Sigmoid colon (tissue), 7 donors: ENCODE data around the gene STPG1. TPM values are rescaled to one million over a fixed set of nuclear protein-coding genes. Genes with fewer than 3 reads are reported as not detected.

Source experiments
- DNase-seq: peaks from one replicate; pipeline ENCODE4 v3.0.0-alpha.2; 2019
- H3K27ac ChIP-seq, 4 donors: fragments of 200-600 bp; sonication (generic); one replicate each; pipeline ENCODE4 v1.5.1; 2016 to 2019; ENCODE audit warnings: mild to moderate bottlenecking in 1 of 4
- H3K27me3 ChIP-seq, 3 donors: fragments of 200-600 bp; sonication (generic); one replicate each; pipeline ENCODE4 v1.5.1; 2019; ENCODE audit warnings: mild to moderate bottlenecking in 1 of 3
- H3K36me3 ChIP-seq, 4 donors: fragments of 200-600 bp; sonication (generic); one replicate each; pipeline ENCODE4 v1.5.1; 2016 to 2019
- H3K4me1 ChIP-seq, 4 donors: fragments of 200-600 bp; sonication (generic); one replicate each; pipeline ENCODE4 v1.5.1; 2017 to 2019
- H3K4me3 ChIP-seq, 4 donors: fragments of 200-600 bp; sonication (generic); one replicate each; pipeline ENCODE4 v1.5.1; 2017 to 2019; ENCODE audit warnings: mild to moderate bottlenecking in 2 of 4, moderate library complexity in 1 of 4
- H3K9me3 ChIP-seq, 4 donors: fragments of 200-600 bp in 3 of 4; sonication (generic) in 3 of 4; one replicate each; pipeline versions ENCODE4 v1.5.1 to v1.6.1; 2013 to 2019
- EP300 ChIP-seq, 4 donors: sonication (generic); formaldehyde crosslinking; IDR thresholded peaks; one replicate each; pipeline ENCODE4 v1.6.1; 2017; ENCODE audit warnings: antibody characterized with exemption in 4 of 4
- POLR2A ChIP-seq, 2 donors: fragments of 450-650 bp; IDR thresholded peaks; one replicate each; pipeline ENCODE4 v1.6.1; 2016; ENCODE audit warnings: antibody characterized with exemption in 2 of 2, mild to moderate bottlenecking in 2 of 2, moderate library complexity in 2 of 2
- POLR2AphosphoS5 ChIP-seq, 4 donors: sonication (generic); formaldehyde crosslinking; IDR thresholded peaks; one replicate each; pipeline ENCODE4 v1.6.1; 2017; ENCODE audit warnings: antibody characterized with exemption in 4 of 4
- WGBS, 2 donors: extraction: QIAGEN DNeasy Blood & Tissue Kit; methylation state at CpG; one replicate each; pipeline ENCODE4 v1.1.7; 2013; 5-methylcytosine and 5-hydroxymethylcytosine counted together
- intact Hi-C: fragments of 100-400 bp; cut with DNase I; formaldehyde crosslinking; loops from one replicate; pipeline ENCODE4 v1.15.1; 2023
- polyA plus RNA-seq, 3 donors: library from polyadenylated mRNA; stranded (reverse); fragments of 200-250 nt; gene quantifications; one replicate each; pipeline ENCODE4 v1.2.3, GENCODE V29; 2013
- total RNA-seq, 4 donors: library from RNA; depleted of rRNA; stranded (reverse); fragments of >200 nt; gene quantifications; one replicate each; pipeline ENCODE4 v1.1.0, GENCODE V29; 2016
- TF ChIP-seq, protein P1 (sequence below), 4 experiments: fragments of 450-650 bp in 3 of 4; fragments of 200-600 bp in 1 of 4; IDR thresholded peaks; one replicate each; pipeline ENCODE4 v1.5.1; 2016 to 2019; ENCODE audit warnings: antibody characterized with exemption in 4 of 4, mild to moderate bottlenecking in 3 of 4, moderate library complexity in 2 of 4
- donor health status: healthy with polysubstance abuse.
- donor health status: Bipolar disorder and iron deficiency.
- donor health status: healthy.

Gene STPG1
- total and polyA plus RNA-seq, 7 donors = 2.3 to 12.7 (median 4.6) TPM

DNA sequence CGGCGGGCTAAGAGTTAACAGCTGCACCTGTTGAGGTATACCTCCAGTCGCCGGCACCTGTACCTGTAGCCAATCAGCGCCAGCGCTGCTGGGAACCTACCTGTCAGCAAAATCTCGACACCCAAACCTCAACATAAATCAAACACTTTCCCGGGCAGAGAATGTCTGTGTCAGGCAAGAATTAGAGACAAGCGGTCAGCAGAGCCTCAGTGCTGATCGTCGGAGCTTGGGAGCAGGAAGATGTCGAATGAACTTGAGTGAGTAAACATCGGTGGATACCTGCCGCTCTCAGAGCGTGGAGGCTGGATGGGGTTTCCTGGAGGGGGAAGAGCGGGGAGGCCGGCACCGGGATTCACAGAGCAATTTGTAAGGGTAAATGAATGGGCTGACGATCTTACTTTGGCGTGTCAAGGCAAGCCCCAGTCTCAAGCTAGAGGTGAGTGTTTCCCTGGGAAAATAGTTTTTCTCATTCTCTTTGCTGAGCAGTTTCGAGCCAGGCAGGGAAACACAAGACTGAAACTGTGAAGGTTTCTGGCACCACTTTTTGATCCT is 94.2 kb downstream of the STPG1 start, which contains the start of gene GRHL3:
Gene GRHL3 (plus strand): TSS at position 46 of the 552 bp plus-strand sequence. CDS start 195 bp downstream, at position 241.
- DNase-seq = no peak
- Histone ChIP-seq H3K4me3 (no peak within 1 kb of the TSS), H3K36me3 (no peaks in the 10 kb centered on the region), H3K27ac (no peak within 1 kb of the TSS), H3K9me3 (no peaks in the 10 kb centered on the region), H3K27me3 (peaks cover 3 to 37% (median 12%) of the 10 kb centered on the region in 3 donors), H3K4me1 (peaks cover 0 to 28% (median 15%) of the 10 kb centered on the region in 4 donors)
- intact Hi-C loops = no loop called here
- 1 to 6% methylated on average over 21 of the region's 21 CpGs for WGBS, 2 donors
- TF ChIP-seq EP300 (IDR thresholded peaks at IDR 0.05) (no peak), POLR2A (IDR thresholded peaks at IDR 0.05) (no peak), POLR2AphosphoS5 (IDR thresholded peaks at IDR 0.05) (no peak)
- TF ChIP-seq, protein P1, sequence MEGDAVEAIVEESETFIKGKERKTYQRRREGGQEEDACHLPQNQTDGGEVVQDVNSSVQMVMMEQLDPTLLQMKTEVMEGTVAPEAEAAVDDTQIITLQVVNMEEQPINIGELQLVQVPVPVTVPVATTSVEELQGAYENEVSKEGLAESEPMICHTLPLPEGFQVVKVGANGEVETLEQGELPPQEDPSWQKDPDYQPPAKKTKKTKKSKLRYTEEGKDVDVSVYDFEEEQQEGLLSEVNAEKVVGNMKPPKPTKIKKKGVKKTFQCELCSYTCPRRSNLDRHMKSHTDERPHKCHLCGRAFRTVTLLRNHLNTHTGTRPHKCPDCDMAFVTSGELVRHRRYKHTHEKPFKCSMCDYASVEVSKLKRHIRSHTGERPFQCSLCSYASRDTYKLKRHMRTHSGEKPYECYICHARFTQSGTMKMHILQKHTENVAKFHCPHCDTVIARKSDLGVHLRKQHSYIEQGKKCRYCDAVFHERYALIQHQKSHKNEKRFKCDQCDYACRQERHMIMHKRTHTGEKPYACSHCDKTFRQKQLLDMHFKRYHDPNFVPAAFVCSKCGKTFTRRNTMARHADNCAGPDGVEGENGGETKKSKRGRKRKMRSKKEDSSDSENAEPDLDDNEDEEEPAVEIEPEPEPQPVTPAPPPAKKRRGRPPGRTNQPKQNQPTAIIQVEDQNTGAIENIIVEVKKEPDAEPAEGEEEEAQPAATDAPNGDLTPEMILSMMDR (IDR thresholded peaks at IDR 0.05) = no peak

DNA sequence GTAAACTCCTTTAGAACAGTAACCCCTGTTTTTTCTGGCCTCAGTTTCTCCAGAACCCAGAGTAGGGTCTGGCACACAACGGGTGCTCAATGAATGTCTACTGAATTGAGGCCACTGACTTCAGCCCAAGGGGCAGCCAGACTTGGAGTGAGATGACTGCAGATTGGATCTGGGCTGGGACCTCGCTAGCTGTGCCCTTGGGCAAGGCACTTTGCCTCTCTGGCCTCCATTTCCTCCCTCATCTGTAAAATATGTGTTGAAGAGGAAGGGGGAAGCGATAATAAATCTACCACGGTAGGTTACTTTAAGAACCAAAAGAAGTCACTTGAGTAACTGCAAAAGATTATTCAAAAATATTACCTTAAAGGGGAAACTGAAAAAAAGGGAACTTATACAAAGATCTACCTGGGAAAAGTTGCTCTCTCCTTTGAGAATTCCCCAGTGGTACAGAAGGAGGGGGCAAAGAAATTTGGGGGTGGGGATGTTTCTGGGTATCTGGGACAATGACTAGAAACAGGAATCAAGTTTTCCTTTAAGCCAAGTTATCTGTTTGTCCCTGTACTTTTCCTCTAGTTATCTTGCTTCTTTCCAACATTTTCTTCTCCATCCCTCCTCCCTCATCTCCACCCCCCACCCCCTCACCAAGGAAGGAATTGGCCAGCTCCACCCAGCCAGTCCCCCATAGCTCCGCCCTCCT is 94.8 kb downstream of the STPG1 start:
- TF ChIP-seq POLR2A (IDR thresholded peaks at IDR 0.05) (no peak), POLR2AphosphoS5 (IDR thresholded peaks at IDR 0.05) (no peak), EP300 (IDR thresholded peaks at IDR 0.05) (no peak)
- TF ChIP-seq, protein P1 (IDR thresholded peaks at IDR 0.05) = no peak
- H3K27me3 ChIP-seq = peaks cover 3 to 37% (median 12%) of the 10 kb centered on the region in 3 donors
- no peaks in the 10 kb centered on the region for H3K9me3 ChIP-seq
- intact Hi-C loops = no loop called here
- H3K27ac ChIP-seq = no peak overlapping the region
- DNase-seq = no peak
- no peaks in the 10 kb centered on the region for H3K36me3 ChIP-seq
- peaks cover 0 to 28% (median 15%) of the 10 kb centered on the region in 4 donors for H3K4me1 ChIP-seq
- 29 to 31% methylated on average over 5 of the region's 5 CpGs for WGBS, 2 donors
- H3K4me3 ChIP-seq = no peak overlapping the region

DNA sequence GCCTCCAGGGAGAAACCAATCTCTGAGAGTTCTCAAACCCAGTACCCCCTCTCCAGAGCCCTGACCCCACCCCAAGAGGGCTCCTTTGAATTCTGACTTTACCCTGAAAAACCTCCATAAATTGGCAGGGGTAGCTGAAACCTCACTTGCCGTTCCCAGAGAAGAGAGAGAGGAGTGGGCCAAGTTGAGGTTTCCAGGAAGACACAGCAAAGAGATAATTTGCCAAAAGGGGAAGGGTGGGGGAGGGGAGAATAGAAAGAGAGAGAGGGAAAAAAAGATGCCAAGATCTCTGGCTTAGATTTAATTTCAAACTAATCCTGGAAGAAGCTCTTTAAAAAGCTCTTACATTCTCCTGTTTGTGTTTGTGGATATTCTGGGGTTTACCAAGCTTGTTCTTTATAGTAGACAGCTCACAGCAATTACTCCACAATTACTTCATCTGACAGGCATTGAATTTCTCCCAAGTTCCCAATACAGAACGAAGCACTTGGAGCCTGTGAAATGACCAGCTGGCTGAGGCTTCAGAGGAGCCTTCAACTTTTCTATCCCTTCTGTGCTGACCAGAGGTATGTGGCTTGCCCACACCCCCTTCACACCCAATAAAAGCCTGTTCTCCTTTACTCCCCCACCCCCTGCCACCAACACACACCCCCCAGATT is 95.5 kb downstream of the STPG1 start:
- Histone ChIP-seq H3K27me3 (peaks cover 3 to 37% (median 12%) of the 10 kb centered on the region in 3 donors), H3K27ac (no peak overlapping the region), H3K4me1 (peaks cover 0 to 28% (median 15%) of the 10 kb centered on the region in 4 donors), H3K36me3 (no peaks in the 10 kb centered on the region), H3K9me3 (no peaks in the 10 kb centered on the region), H3K4me3 (no peak overlapping the region)
- DNase-seq = no peak
- 49 to 55% methylated on average over 2 of the region's 2 CpGs for WGBS, 2 donors
- intact Hi-C loops = no loop called here
- TF ChIP-seq POLR2A (IDR thresholded peaks at IDR 0.05) (no peak), EP300 (IDR thresholded peaks at IDR 0.05) (no peak), POLR2AphosphoS5 (IDR thresholded peaks at IDR 0.05) (no peak)
- TF ChIP-seq, protein P1 (IDR thresholded peaks at IDR 0.05) = no peak

DNA sequence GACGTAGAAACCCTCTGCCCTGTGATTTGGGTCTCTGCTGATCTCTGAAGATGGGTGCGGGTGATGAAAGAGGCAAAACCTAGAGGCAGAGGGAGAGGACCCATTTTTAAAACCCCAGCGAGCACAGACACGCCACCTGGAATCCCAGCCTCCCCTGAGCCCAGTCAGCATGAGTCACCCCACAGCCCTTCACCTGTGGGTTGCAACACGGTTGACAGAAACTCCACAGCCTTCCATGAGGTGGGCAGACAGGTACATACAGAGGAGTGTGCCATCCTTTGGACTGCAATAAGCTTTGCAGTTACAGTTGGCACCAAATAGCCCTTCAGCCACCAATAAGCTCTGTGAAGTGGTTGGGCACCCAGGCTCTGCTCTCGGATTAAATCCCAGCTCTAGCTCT is 96.5 kb downstream of the STPG1 start:
- no peak for TF ChIP-seq POLR2A (IDR thresholded peaks at IDR 0.05)
- TF ChIP-seq, protein P1 (IDR thresholded peaks at IDR 0.05) = no peak
- no peak for TF ChIP-seq POLR2AphosphoS5 (IDR thresholded peaks at IDR 0.05)
- TF ChIP-seq EP300 (IDR thresholded peaks at IDR 0.05) = no peak
- Histone ChIP-seq H3K27ac (no peak overlapping the region), H3K4me3 (no peak overlapping the region), H3K4me1 (peaks cover 0 to 19% (median 13%) of the 10 kb centered on the region in 4 donors), H3K27me3 (peaks cover 3 to 37% (median 12%) of the 10 kb centered on the region in 3 donors), H3K9me3 (no peaks in the 10 kb centered on the region), H3K36me3 (no peaks in the 10 kb centered on the region)
- intact Hi-C loops = no loop called here
- no peak for DNase-seq
- WGBS, 2 donors = 71 to 80% methylated on average over 6 of the region's 6 CpGs
